HK-2 (cell line): ENCODE data around the gene DCP1B.

Experiments
- DNase-seq: peaks from one replicate; pipeline ENCODE4 v3.0.0-alpha.2; 2018; ENCODE audit not compliant: unreplicated experiment

DCP1B gene

GRCh38 chr12:2017546-2018337, 13.5 kb upstream of the DCP1B start:
- DNase-seq, result no peak

- DNase-seq, result no peak
Measured at GRCh38 chr12:2016862-2017545, 12.7 kb upstream of the DCP1B start.

- DNase-seq, result no peak
Measured at GRCh38 chr12:2014231-2014630, 10.0 kb upstream of the DCP1B start.

- DNase-seq, result no peak
Measured at GRCh38 chr12:2013527-2014223, 9.4 kb upstream of the DCP1B start.

GRCh38 chr12:2013086-2013485, 8.8 kb upstream of the DCP1B start:
- DNase-seq, result no peak

GRCh38 chr12:2011643-2012607, 7.7 kb upstream of the DCP1B start:
- DNase-seq, result no peak

- DNase-seq, result no peak
Measured at GRCh38 chr12:2009623-2010022, 5.4 kb upstream of the DCP1B start.

GRCh38 chr12:2008677-2009076, 4.4 kb upstream of the DCP1B start:
- DNase-seq, result no peak

- DNase-seq, result no peak
Measured at GRCh38 chr12:2003676-2004112, 563 bp downstream of the DCP1B start.

GRCh38 chr12:1995205-1995896, 8.9 kb downstream of the DCP1B start:
- DNase-seq, result no peak

- no peak for DNase-seq
Measured at GRCh38 chr12:1994429-1995143, 9.7 kb downstream of the DCP1B start.

GRCh38 chr12:1993871-1994371, 10.3 kb downstream of the DCP1B start:
- DNase-seq, result no peak

- peak; percentile 11 for DNase-seq
Measured at GRCh38 chr12:1993341-1993740, 10.9 kb downstream of the DCP1B start.

- no peak for DNase-seq
Measured at GRCh38 chr12:1992732-1993131, 11.5 kb downstream of the DCP1B start.

- DNase-seq, result no peak
Measured at GRCh38 chr12:1989111-1989510, 15.1 kb downstream of the DCP1B start.

- DNase-seq, result no peak
Measured at GRCh38 chr12:1984759-1985158, 19.5 kb downstream of the DCP1B start.

GRCh38 chr12:1980282-1980681, 24.0 kb downstream of the DCP1B start:
- no peak for DNase-seq

- no peak for DNase-seq
Measured at GRCh38 chr12:1978078-1978862, 26.0 kb downstream of the DCP1B start.

- no peak for DNase-seq
Measured at GRCh38 chr12:1977588-1977987, 26.7 kb downstream of the DCP1B start.
